HepG2 (cell line): ENCODE data around the gene LRRC8E. TPM values are rescaled to one million over a fixed set of nuclear protein-coding genes. Genes with fewer than 3 reads are reported as not detected.

Experiments used
- AKNA ChIP-seq: sonication (generic); formaldehyde crosslinking; IDR thresholded peaks from 2 replicates; pipeline ENCODE4 v1.4.0; 2020; ENCODE audit warnings: missing genetic modification reagents, borderline replicate concordance
- DNMT1 ChIP-seq: sonication (generic); formaldehyde crosslinking; IDR thresholded peaks from 2 replicates; pipeline ENCODE4 v1.5.1; 2020; ENCODE audit warnings: mild to moderate bottlenecking, missing genetic modification reagents
- FOXP1 ChIP-seq, 2 experiments: fragments of 450-650 bp in 1 of 2; IDR thresholded peaks; 2 replicates each; pipeline ENCODE4 v1.6.1; 2017 to 2018; ENCODE audit warnings: antibody characterized with exemption in 1 of 2
- KDM4B ChIP-seq: sonication (generic); formaldehyde crosslinking; IDR thresholded peaks from 2 replicates; pipeline ENCODE4 v1.4.0; 2020; ENCODE audit warnings: missing genetic modification reagents
- MTA3 ChIP-seq: sonication (generic); formaldehyde crosslinking; IDR thresholded peaks from 2 replicates; pipeline ENCODE4 v1.4.0; 2020; ENCODE audit warnings: missing genetic modification reagents
- MTF2 ChIP-seq: sonication (generic); formaldehyde crosslinking; IDR thresholded peaks from 2 replicates; pipeline ENCODE4 v1.5.0; 2020; ENCODE audit warnings: missing genetic modification reagents, borderline replicate concordance
- NAIF1 ChIP-seq: sonication (generic); formaldehyde crosslinking; IDR thresholded peaks from 2 replicates; pipeline ENCODE4 v1.5.0; 2020; ENCODE audit warnings: mild to moderate bottlenecking, missing genetic modification reagents, borderline replicate concordance
- RARA ChIP-seq: IDR thresholded peaks from 2 replicates; pipeline ENCODE4 v1.6.1; 2016; ENCODE audit warnings: missing genetic modification reagents, missing compliant biosample characterization
- RBM22 ChIP-seq: fragments of 200-400 bp; formaldehyde crosslinking; optimal IDR thresholded peaks from 2 replicates; pipeline ENCODE3; 2017; ENCODE audit warnings: mild to moderate bottlenecking, low read length, moderate library complexity
- RFX5 ChIP-seq: IDR thresholded peaks from 2 replicates; pipeline ENCODE4 v1.6.1; 2011; ENCODE audit warnings: low read depth, low read length, improper control_type of control experiment
- SIN3A ChIP-seq: IDR thresholded peaks from 2 replicates; pipeline ENCODE4 v1.6.1; 2011; ENCODE audit warnings: low read depth, mild to moderate bottlenecking, control low read depth, low read length, borderline replicate concordance
- ZC3H13 ChIP-seq: sonication (generic); formaldehyde crosslinking; IDR thresholded peaks from 2 replicates; pipeline ENCODE4 v1.8.1; 2023; ENCODE audit warnings: mild to moderate bottlenecking, missing genetic modification reagents, moderate library complexity
- ZNF30 ChIP-seq: sonication (generic); formaldehyde crosslinking; IDR thresholded peaks from 2 replicates; pipeline ENCODE4 v1.5.0; 2020; ENCODE audit warnings: mild to moderate bottlenecking, missing genetic modification reagents
- ZNF33B ChIP-seq: sonication (generic); formaldehyde crosslinking; IDR thresholded peaks from 2 replicates; pipeline ENCODE4 v1.5.1; 2020; ENCODE audit warnings: mild to moderate bottlenecking, missing genetic modification reagents
- ZNF510 ChIP-seq: sonication (generic); formaldehyde crosslinking; IDR thresholded peaks from 2 replicates; pipeline ENCODE4 v1.4.0; 2020; ENCODE audit warnings: low read depth, mild to moderate bottlenecking, missing genetic modification reagents
- ZNF615 ChIP-seq: sonication (generic); formaldehyde crosslinking; IDR thresholded peaks from 2 replicates; pipeline ENCODE4 v1.5.0; 2020; ENCODE audit warnings: mild to moderate bottlenecking, missing genetic modification reagents, borderline replicate concordance
- ZNF629 ChIP-seq: sonication (generic); formaldehyde crosslinking; conservative IDR thresholded peaks from 2 replicates; pipeline ENCODE4 v1.5.0; 2020; ENCODE audit warnings: missing genetic modification reagents
- ZNF703 ChIP-seq: sonication (generic); formaldehyde crosslinking; IDR thresholded peaks from 2 replicates; pipeline ENCODE4 v1.5.1; 2020; ENCODE audit warnings: missing genetic modification reagents, mild to moderate bottlenecking, moderate library complexity, borderline replicate concordance
- ZNF768 ChIP-seq: sonication (generic); formaldehyde crosslinking; IDR thresholded peaks from 2 replicates; pipeline ENCODE4 v1.4.0; 2020; ENCODE audit warnings: missing genetic modification reagents
- ZNF790 ChIP-seq: sonication (generic); formaldehyde crosslinking; IDR thresholded peaks from 2 replicates; pipeline ENCODE4 v1.8.0; 2022; ENCODE audit warnings: missing genetic modification reagents, mild to moderate bottlenecking, borderline replicate concordance
- polyA plus RNA-seq, 8 experiments: library from polyadenylated mRNA; depleted of rRNA in 3 of 8; stranded (reverse) in 7 of 8; unstranded in 1 of 8; fragments of >200 nt; fragmentation: Illumina TruSeq in 4 of 8; extraction: Trizol in 4 of 8; gene quantifications; 2 replicates each; pipeline versions ENCODE4 v1.2.1 to v1.2.3, GENCODE V29; 2011 to 2016; ENCODE audit warnings: low read depth in 4 of 8, missing spikeins in 1 of 8, mixed read lengths in 1 of 8; ENCODE audit not compliant: insufficient read depth in 1 of 8
- total RNA-seq, 5 experiments: library from RNA; depleted of rRNA; stranded (reverse); fragments of >200 nt; fragmentation: Illumina TruSeq; extraction: Trizol; gene quantifications; 2 replicates each; pipeline ENCODE4 v1.2.3, GENCODE V29; 2016; ENCODE audit warnings: low read depth in 1 of 5
- TF ChIP-seq, protein P1 (sequence below): sonication (generic); formaldehyde crosslinking; IDR thresholded peaks from 2 replicates; pipeline ENCODE4 v1.8.0; 2023; ENCODE audit warnings: mild to moderate bottlenecking, missing genetic modification reagents
- TF ChIP-seq, protein P2 (sequence below): sonication (generic); formaldehyde crosslinking; IDR thresholded peaks from 2 replicates; pipeline ENCODE4 v1.5.0; 2020; ENCODE audit warnings: mild to moderate bottlenecking, missing genetic modification reagents

The LRRC8E gene
- total and polyA plus RNA-seq, 2 of the 13 experiments (the other 11 are each of a cell fraction or from before 2014, with no cell fraction given) = 8.0 to 10.3 TPM

DNA sequence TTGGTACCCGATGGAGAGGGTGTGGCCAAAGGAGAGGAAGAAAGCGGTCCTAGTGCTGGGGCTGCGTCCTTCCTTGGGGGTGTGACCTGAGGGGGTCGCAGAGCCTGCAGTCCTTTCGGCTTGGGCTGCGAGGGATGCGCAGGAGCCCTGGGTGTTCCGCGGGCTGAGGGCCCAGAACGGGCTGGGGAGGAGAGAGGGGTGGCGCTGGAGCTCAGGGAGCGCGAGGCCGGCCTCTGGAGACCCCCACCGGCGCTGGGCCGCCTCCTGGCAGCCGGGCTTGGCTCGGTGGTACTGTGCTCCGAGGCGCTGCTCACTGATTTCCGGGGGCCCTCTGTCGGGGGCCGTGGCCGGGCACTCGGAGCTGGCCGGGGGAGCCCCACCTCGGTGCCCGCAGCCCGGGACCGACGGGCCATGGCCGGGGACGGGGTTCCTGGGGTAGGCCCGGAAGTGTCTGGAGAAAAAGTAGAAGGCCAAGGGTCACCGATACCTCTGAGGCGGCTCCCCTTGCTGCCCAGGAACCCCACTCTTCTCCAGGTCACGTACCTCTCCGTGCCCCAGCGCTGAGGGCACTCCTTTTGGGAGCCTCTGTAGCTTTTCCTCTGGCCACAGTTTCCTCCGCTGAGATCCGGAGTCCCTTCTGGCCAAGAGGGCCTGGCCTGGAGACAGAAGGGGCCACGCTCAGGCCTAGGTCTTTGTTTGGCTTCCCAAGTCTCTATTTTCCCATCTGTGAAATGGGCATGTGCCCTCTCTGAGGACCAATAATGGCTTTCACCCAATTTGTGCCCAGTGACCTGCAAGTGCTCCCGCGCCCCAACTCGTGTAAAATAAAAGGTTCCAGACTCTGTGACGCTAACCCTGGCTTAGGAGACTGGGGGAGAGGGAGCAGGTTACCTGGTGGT is 15.8 kb upstream of the LRRC8E start (continued):
- no peak for TF ChIP-seq ZNF30
- no peak for TF ChIP-seq FOXP1 (IDR thresholded peaks at IDR 0.05)
- TF ChIP-seq FOXP1 (CRISPR knock-in tag; IDR thresholded peaks at IDR 0.05) = no peak
- TF ChIP-seq ZNF703 (CRISPR knock-in tag) = no peak
- TF ChIP-seq RARA = no peak
- no peak for TF ChIP-seq NAIF1 (CRISPR knock-in tag)
- 0 out of 2 replicates have a peak, but pooled peaks have one; percentile 53 for TF ChIP-seq ZNF33B (CRISPR knock-in tag)
- no peak for TF ChIP-seq ZC3H13 (CRISPR knock-in tag)
- TF ChIP-seq RBM22 = no peak
- no peak for TF ChIP-seq RFX5
- no peak for TF ChIP-seq ZNF510 (CRISPR knock-in tag)
- no peak for TF ChIP-seq DNMT1 (CRISPR knock-in tag)
- TF ChIP-seq KDM4B (CRISPR knock-in tag) = no peak
- no peak for TF ChIP-seq ZNF615
- TF ChIP-seq ZNF768 = peak; percentile 24; the same call in 1 of the 2 replicates
- no peak for TF ChIP-seq MTF2
- TF ChIP-seq ZNF629 = peak; percentile 96
- TF ChIP-seq, protein P1, sequence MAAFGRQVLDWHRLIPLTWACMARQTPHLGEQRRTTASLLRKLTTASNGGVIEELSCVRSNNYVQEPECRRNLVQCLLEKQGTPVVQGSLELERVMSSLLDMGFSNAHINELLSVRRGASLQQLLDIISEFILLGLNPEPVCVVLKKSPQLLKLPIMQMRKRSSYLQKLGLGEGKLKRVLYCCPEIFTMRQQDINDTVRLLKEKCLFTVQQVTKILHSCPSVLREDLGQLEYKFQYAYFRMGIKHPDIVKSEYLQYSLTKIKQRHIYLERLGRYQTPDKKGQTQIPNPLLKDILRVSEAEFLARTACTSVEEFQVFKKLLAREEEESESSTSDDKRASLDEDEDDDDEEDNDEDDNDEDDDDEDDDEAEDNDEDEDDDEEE (CRISPR knock-in tag) = no peak
- TF ChIP-seq AKNA (CRISPR knock-in tag) = no peak
- TF ChIP-seq ZNF790 = no peak
- TF ChIP-seq, protein P2, sequence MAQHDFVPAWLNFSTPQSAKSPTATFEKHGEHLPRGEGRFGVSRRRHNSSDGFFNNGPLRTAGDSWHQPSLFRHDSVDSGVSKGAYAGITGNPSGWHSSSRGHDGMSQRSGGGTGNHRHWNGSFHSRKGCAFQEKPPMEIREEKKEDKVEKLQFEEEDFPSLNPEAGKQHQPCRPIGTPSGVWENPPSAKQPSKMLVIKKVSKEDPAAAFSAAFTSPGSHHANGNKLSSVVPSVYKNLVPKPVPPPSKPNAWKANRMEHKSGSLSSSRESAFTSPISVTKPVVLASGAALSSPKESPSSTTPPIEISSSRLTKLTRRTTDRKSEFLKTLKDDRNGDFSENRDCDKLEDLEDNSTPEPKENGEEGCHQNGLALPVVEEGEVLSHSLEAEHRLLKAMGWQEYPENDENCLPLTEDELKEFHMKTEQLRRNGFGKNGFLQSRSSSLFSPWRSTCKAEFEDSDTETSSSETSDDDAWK (CRISPR knock-in tag) = no peak
- no peak for TF ChIP-seq SIN3A
- TF ChIP-seq MTA3 (CRISPR knock-in tag) = no peak
